DMS79 (cell line): ENCODE results near the gene TMEM87A.
"Not testable (repeated sequence)": the region's sequence is repeated elsewhere in the genome, so short reads cannot be mapped to it uniquely, and the experiment has no call there.

Source experiments
- DNase-seq: peaks from one replicate; lab custom pipeline; 2025; lab: John Stamatoyannopoulos, UW

Gene TMEM87A, protein sequence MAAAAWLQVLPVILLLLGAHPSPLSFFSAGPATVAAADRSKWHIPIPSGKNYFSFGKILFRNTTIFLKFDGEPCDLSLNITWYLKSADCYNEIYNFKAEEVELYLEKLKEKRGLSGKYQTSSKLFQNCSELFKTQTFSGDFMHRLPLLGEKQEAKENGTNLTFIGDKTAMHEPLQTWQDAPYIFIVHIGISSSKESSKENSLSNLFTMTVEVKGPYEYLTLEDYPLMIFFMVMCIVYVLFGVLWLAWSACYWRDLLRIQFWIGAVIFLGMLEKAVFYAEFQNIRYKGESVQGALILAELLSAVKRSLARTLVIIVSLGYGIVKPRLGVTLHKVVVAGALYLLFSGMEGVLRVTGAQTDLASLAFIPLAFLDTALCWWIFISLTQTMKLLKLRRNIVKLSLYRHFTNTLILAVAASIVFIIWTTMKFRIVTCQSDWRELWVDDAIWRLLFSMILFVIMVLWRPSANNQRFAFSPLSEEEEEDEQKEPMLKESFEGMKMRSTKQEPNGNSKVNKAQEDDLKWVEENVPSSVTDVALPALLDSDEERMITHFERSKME

DNA sequence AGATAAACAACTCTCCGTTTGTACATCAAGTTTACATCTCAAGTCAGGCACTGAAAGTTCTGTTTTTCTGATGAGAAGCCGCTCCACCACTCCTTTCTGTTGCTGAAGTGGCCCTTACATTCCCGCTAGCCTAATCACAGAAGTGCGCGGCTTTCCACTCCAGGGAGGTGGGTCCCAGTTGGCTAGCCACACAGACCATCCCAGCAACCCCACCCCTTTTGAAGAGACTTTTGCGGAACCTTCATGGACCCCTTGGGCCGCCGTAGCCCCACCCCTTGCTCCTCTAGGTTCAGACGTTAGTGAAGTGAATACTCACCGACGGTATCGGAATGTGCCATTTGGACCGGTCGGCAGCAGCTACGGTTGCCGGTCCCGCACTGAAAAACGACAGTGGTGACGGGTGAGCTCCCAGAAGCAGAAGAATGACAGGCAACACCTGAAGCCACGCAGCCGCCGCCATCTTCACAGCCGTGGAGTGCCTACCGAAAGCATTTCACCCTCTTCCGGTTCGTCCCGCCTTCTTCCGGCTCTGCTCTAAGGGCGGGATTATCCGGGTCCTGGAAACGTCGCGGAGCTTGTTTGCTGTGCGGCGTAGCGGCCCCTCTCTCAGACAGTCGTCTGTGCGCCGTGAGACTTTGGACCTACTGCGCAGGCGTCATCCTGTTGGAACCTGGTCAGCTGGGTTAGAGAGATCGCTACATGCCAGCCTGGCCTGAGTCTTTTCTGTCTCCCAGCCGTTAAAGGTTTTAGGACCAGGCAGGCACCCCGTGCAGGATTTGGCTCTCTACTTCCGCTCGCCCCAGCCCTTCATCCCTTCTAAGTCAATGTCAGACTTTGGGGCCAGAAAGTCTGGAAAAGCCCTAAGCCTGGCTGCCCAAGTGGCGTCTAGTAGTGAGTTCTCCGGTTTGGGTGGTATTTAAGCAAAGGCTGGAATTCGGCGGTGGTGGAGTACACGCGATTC is at the start of gene TMEM87A, which contains the start of gene GANC:
Gene TMEM87A (minus strand): TSS at position 495 of the 961 bp plus-strand sequence. CDS start 35 bp downstream, at position 460.
Gene GANC (plus strand): TSS at position 263 of the 961 bp plus-strand sequence. CDS start 1,281 bp downstream, outside the sequence.
- DNase-seq: peak; percentile 91

GRCh38 chr15:42319206-42319605 is 46.0 kb upstream of the TMEM87A start:
- DNase-seq: no peak

- not testable (repeated sequence) for DNase-seq
Measured at GRCh38 chr15:42316282-42316805, 43.1 kb upstream of the TMEM87A start.

GRCh38 chr15:42315521-42315920 is 42.3 kb upstream of the TMEM87A start:
- DNase-seq: no peak

GRCh38 chr15:42314818-42315217 is 41.6 kb upstream of the TMEM87A start:
- DNase-seq: no peak

DNA sequence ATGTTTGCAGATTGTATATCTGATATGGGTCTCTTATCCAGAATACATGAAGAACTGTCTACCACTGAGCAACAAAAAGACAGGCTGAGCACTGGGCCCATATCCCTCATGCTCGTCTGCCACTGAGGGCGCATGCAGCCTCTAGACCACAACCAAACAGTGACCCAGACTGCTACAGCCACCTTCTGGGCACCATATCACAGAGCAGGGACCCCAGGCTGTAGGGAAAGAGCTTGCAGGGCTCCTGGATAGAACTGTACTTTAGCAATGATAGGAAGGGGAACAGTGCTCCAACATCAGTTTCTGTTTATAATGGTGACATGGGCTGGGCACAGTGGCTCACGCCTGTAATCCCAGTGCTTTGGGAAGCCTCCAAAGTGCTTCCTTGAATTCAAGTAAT is 40.2 kb upstream of the TMEM87A start:
- DNase-seq: no peak

DNA sequence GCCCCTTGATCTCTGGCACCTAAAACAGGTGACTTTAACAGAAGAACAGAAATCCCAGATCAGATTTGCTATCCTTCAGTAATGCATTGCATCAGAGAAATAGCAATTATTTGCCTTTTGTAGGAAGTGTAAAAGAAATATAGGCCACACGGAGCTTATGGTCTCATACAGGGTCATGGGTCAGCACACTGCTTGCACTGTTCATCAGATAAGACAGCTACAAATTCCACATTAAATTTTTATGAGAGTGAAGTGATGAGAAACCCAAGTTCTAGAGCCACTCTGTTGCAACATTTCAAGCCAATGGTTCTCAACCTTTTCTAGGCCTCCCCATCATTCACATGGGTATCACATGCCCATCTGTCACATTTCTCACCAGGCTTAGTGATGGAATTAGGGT is 33.4 kb upstream of the TMEM87A start:
- no peak for DNase-seq

- not testable (repeated sequence) for DNase-seq
Measured at GRCh38 chr15:42301004-42301403, 27.8 kb upstream of the TMEM87A start.

DNA sequence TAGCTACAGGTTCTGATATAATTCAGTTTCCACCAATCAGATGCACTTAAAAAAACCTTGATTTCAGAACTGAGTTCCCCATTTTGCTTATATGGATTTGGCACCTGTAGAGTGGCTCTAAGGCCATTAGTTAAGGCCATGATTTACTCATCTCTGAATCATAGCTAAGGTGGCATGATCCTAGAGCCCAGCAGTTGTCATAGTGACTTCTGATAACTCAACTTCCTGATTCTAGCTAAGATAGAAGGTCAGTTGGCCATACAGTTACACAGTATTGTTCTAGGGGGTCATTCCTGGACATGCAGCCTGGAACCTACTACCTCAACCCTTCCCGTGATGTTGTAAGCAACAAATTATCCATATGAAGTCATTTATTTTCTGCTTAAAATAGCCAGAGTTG is 15.9 kb upstream of the TMEM87A start:
- DNase-seq: no peak

GRCh38 chr15:42287931-42288330 is 14.7 kb upstream of the TMEM87A start:
- no peak for DNase-seq

DNA sequence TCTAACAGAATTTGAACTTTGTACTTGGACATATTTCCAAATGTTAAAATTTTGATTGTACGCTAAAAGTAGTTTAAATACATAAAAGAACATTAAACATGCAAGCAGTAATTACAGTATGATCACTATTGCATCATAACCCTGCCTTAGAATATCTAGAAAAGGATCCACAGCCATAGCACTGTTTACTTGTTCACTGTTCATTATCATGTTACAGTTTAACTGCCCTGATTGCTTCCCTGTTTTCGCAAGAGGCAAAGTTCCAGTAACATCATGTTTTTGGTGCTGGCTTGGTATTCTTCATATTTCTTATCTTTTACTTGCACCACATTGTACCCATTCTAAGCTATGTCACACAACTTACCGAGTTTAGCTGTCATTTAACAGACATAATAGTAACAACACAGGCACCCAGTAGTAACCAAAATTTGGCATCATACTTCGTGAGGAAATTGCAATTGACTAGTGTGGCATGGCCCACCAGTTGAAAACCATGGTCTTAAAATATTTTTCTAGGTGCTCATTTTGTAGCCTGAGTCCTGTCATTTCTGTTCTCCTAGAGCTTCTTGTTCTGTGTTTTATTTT is 13.3 kb upstream of the TMEM87A start:
- no peak for DNase-seq

- DNase-seq: no peak
Measured at GRCh38 chr15:42285034-42285433, 11.8 kb upstream of the TMEM87A start.

- no peak for DNase-seq
Measured at GRCh38 chr15:42284551-42284950, 11.3 kb upstream of the TMEM87A start.

- DNase-seq: no peak
Measured at GRCh38 chr15:42283671-42284070, 10.4 kb upstream of the TMEM87A start.

- DNase-seq: no peak
Measured at GRCh38 chr15:42282926-42283325, 9.7 kb upstream of the TMEM87A start.

DNA sequence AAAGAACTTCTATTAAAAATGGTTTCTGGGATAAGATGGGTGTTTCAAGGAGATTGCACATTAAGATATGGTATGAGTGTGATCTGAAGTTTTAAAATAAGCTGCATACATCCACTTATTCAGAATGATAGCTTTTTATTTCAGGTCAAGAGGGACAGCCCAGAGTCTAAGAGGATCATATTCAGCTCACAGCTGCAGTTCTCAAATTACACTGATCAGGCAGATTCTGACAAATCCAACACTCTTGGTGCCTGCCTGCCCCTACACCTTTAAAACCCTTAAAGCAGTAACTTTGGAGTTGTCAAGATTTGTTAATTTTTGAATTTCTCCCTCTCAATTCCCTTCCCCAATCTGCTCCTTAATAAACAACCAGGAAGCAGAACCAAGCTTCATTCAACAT is 9.1 kb upstream of the TMEM87A start:
- DNase-seq: no peak

- no peak for DNase-seq
Measured at GRCh38 chr15:42279234-42279723, 6.0 kb upstream of the TMEM87A start.

GRCh38 chr15:42276762-42277161 is 3.5 kb upstream of the TMEM87A start:
- DNase-seq: no peak

DNA sequence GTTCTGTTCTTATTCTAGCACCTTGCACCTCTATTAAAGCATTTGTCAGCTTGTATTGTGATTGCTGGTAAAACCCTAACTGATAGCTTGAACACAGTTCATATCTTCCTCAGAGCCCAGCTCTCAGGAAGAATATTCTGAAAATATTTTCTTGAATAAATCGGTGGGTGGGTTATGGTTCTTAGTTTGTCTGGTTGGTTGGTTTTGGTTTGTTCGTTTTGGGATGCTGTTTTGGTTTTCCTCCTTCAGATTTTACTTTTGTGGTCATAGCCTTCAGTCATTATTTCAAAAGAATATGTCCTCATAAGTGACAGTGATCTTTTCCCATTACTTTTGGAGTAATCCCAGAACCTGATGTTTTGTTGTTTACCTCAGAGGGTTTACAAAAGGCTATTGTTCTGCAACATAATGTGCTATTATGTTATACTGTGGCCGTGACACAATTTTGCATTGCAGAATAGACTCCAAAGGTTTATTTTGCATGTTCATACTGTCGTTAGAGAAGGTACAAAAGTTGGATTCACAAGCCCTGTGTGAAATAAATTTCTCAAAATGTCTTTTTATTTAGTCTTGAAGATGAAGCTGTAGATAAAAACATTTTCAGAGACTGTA is 2.7 kb upstream of the TMEM87A start:
- no peak for DNase-seq

GRCh38 chr15:42274702-42274989 is 1.4 kb upstream of the TMEM87A start:
- no peak for DNase-seq
